ENCODE measurements around the gene LENG1.

GRCh38 chr19:54197121-54197520, 37.6 kb upstream of the LENG1 start:
- TF ChIP-seq POLR2A (IDR thresholded peaks at IDR 0.05; ENCODE audit: low read length) (no peak), GATA1 (IDR thresholded peaks at IDR 0.05; ENCODE audit: low read depth, low read length) (no peak)
